ENCODE data around the gene LYRM2. TPM values are rescaled to one million over a fixed set of nuclear protein-coding genes. Genes with fewer than 3 reads are reported as not detected.

LYRM2 gene
- total RNA-seq, 1 donor from 2014 or later = 14.5 TPM

DNA sequence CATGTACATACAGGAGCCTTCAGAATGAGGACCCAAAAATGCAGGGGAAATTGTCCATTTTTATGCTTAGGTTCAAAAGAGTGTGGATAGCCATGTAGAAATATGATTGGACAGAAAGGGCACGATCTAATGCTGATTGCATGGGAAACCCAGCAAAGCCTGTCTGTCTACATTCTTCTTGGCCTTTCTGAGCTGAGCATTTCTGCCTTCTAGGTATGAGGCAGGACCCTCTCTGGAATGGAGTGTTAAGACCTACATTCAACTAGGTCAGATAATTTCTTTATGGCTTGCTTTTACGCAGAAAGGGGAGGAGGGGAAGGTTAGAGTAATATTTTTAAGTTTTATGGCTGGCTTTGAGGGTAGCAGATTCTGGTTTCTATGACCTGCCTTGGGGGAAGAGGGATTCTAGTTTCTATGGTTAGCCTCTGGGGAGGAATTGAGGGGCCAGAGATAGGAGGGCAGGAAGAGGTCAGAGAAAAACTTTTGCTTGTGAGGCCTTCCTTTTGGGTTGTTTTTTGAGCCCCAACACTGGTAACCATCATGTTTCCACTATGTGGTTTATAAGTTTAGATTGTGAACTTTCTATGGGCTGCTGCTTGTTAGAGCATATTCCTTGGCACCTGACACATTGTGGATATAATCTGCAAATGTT is 63.5 kb downstream of the LYRM2 start:
- DNase-seq (ENCODE audit: extremely low spot score in 2 of 2) = no peak
- H3K4me3 ChIP-seq = no peak overlapping the region
- no peaks in the 10 kb centered on the region for H3K36me3 ChIP-seq
- intact Hi-C loops (cut with DNase I) = no loop called here
- H3K9me3 ChIP-seq = no peaks in the 10 kb centered on the region
- H3K27me3 ChIP-seq = no peaks in the 10 kb centered on the region
- H3K27ac ChIP-seq = no peak overlapping the region
- TF ChIP-seq POLR2AphosphoS5 (IDR thresholded peaks at IDR 0.05; ENCODE audit: insufficient read depth in 1 of 2, low read depth in 1 of 2) (no peak), POLR2A (IDR thresholded peaks at IDR 0.05) (no peak)
- TF ChIP-seq, protein P1, sequence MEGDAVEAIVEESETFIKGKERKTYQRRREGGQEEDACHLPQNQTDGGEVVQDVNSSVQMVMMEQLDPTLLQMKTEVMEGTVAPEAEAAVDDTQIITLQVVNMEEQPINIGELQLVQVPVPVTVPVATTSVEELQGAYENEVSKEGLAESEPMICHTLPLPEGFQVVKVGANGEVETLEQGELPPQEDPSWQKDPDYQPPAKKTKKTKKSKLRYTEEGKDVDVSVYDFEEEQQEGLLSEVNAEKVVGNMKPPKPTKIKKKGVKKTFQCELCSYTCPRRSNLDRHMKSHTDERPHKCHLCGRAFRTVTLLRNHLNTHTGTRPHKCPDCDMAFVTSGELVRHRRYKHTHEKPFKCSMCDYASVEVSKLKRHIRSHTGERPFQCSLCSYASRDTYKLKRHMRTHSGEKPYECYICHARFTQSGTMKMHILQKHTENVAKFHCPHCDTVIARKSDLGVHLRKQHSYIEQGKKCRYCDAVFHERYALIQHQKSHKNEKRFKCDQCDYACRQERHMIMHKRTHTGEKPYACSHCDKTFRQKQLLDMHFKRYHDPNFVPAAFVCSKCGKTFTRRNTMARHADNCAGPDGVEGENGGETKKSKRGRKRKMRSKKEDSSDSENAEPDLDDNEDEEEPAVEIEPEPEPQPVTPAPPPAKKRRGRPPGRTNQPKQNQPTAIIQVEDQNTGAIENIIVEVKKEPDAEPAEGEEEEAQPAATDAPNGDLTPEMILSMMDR (IDR thresholded peaks at IDR 0.05) = no peak
- no peaks in the 10 kb centered on the region for H3K4me1 ChIP-seq

DNA sequence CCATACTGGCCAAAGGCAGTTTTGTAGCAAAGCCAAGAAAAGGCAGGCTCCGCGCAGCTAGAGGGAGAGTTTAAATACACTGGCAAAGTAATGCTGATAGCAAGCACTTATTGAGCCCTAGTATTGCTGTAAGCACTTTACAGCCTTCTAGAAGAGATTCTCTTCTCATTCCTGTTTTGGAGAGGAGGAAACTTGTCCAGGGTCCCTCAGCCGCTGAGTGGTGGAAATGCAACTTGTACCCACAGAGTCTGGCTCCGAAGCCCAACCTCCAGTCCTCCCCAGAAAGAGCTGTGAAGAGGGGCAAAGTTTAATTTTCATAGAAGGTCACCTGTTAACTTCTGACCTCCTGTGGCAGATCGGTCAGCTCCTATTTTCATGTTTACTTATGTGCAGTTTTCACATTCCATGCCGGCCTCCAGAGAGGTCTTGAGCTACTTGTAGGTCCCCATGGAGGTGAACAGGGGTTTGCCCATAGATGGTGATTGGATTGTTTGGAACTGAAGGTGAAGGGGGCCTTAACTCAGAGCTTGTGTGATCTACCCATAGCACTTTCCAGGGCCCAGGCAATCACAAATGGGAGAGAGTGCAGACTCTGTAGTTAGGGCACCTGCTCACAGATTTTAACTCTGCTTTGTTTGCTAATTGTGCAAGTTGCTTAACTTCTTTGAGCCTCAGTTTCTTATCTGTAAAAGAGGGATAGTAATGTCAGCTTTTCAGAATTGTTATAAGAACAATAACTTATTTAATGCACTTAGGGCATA is 70.7 kb downstream of the LYRM2 start:
- no peak for DNase-seq (ENCODE audit: extremely low spot score in 2 of 2)
- Histone ChIP-seq H3K4me3 (no peak overlapping the region), H3K36me3 (no peaks in the 10 kb centered on the region), H3K27ac (no peak overlapping the region), H3K27me3 (no peaks in the 10 kb centered on the region), H3K9me3 (no peaks in the 10 kb centered on the region), H3K4me1 (peaks cover 13% of the 10 kb centered on the region)
- intact Hi-C loops (cut with DNase I) = no loop called here
- TF ChIP-seq, protein P1 (IDR thresholded peaks at IDR 0.05) = no peak
- TF ChIP-seq POLR2A (IDR thresholded peaks at IDR 0.05) = no peak
- TF ChIP-seq POLR2AphosphoS5 (IDR thresholded peaks at IDR 0.05; ENCODE audit: insufficient read depth in 1 of 2, low read depth in 1 of 2) = no peak

DNA sequence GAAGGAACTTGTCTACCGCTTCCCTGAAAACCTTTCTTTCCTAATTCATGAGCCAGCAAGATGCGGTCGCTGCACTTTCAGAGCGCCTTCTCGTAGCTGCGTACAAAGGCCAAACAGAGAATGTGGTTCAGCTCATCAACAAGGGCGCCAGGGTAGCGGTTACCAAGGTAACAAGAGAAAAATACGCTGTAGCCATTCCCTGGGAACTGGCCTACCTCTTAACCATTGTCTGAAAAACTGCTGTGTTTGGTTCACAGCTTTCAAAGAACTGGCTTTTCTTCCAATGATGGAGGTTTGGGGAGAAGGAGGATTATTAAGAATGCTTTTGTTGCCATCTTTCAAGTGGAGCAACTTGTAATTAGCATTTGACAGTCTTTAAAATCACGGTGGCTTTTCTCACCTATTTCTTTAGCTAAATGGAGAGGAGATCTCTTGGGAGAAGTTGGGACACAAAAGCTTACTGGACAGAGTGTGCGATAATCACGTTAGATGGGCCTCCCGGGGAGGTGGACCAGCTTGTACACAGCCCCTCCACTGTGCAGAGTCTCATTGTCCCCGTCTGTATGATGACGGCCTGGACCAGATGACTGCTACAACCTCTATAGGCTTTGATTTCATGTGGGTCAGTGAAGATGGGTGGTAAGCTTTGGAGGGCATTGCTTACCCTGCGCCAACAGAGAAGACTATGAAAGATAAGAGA is 71.5 kb downstream of the LYRM2 start:
- H3K4me1 ChIP-seq = peaks cover 13% of the 10 kb centered on the region
- no peak overlapping the region for H3K4me3 ChIP-seq
- no peaks in the 10 kb centered on the region for H3K27me3 ChIP-seq
- no peaks in the 10 kb centered on the region for H3K9me3 ChIP-seq
- DNase-seq (ENCODE audit: extremely low spot score in 2 of 2) = no peak
- H3K27ac ChIP-seq = no peak overlapping the region
- intact Hi-C loops (cut with DNase I) = no loop called here
- TF ChIP-seq, protein P1 (IDR thresholded peaks at IDR 0.05) = no peak
- TF ChIP-seq POLR2AphosphoS5 (IDR thresholded peaks at IDR 0.05; ENCODE audit: insufficient read depth in 1 of 2, low read depth in 1 of 2) (no peak), POLR2A (IDR thresholded peaks at IDR 0.05) (no peak)
- no peaks in the 10 kb centered on the region for H3K36me3 ChIP-seq

DNA sequence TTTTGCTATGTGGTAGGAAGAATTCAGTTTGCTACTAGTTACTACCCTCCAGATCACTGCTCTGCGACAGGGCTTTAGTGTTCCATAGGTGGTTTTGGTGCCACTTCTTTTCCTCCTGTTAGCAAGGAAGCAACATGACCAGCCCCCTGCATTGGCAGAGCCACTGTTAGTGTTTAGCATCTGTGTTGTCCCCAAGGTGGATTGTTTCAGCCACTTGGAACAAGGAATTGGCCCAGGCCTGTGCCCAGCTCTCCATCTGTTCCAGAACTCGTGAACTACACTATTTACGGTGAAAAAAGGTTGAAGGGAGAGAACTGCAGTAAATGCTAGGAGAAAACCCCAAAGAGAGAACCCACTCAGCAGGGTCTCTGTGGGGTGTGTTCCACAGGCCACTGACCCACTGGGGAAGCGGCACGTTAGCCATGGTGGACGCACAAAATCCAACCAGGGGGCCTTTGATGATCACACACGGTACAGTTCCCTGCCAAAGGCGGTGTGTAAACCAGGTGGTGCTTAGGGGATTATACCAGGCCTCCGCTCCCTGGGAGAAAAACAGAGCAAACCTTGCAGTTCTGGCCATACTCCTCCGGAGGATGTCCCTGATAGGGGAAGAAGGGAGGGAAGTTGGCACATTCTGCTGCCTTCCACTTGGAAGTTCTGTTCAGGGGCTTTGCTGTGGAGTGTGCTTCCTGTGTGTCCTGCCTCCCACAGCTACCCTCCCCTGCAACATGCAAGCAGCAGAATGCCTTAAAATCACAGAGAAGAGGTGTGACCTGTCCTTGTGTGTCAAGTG is 72.3 kb downstream of the LYRM2 start:
- H3K27ac ChIP-seq = no peak overlapping the region

More for the DNA sequence above, 72.3 kb downstream of the LYRM2 start:
- intact Hi-C loops (cut with DNase I) = no loop called here
- H3K4me3 ChIP-seq = no peak overlapping the region
- no peaks in the 10 kb centered on the region for H3K9me3 ChIP-seq
- no peaks in the 10 kb centered on the region for H3K36me3 ChIP-seq
- no peaks in the 10 kb centered on the region for H3K27me3 ChIP-seq
- peaks cover 13% of the 10 kb centered on the region for H3K4me1 ChIP-seq
- TF ChIP-seq, protein P1 (IDR thresholded peaks at IDR 0.05) = no peak
- TF ChIP-seq POLR2A (IDR thresholded peaks at IDR 0.05) (no peak), POLR2AphosphoS5 (IDR thresholded peaks at IDR 0.05; ENCODE audit: insufficient read depth in 1 of 2, low read depth in 1 of 2) (no peak)
- no peak for DNase-seq (ENCODE audit: extremely low spot score in 2 of 2)
